IMR-90 (cell line): ENCODE results near the gene NOTCH3. TPM values are rescaled to one million over a fixed set of nuclear protein-coding genes. Genes with fewer than 3 reads are reported as not detected.

Source experiments
- ATAC-seq: fragments of 200-7000 bp; cut with Tn5 transposase; 2 replicates; pipeline ENCODE4 v1.9.1; 2020; ENCODE audit warnings: low read depth, mild to moderate bottlenecking, moderate library complexity
- BruUV-seq: library from RNA; stranded (reverse); fragments of 400-500 nt; replicated peaks from 2 replicates; lab custom pipeline; 2021; lab: Mats Ljungman, UMichigan
- CTCF ChIA-PET: fragments of 300-600 bp; formaldehyde crosslinking; extraction: SDS; loops from one replicate; lab custom pipeline; 2021; ENCODE audit warnings: antibody characterized with exemption; lab: Yijun Ruan, JAX
- POLR2A ChIA-PET: fragments of 300-600 bp; sonication (Branson Sonifier 250); formaldehyde crosslinking; loops from one replicate; lab custom pipeline; 2022; ENCODE audit warnings: antibody characterized with exemption; ENCODE audit not compliant: unreplicated experiment; lab: Charles Lee
- DNase-seq: peaks from one replicate; pipeline ENCODE4 v3.0.0; 2013
- H2AFZ ChIP-seq: replicated peaks from 2 replicates; pipeline ENCODE3; 2013; ENCODE audit warnings: low read length, mild to moderate bottlenecking; ENCODE audit not compliant: poor library complexity
- H2AK5ac ChIP-seq: 2 replicates; pipeline ENCODE4 v1.6.1; 2013; ENCODE audit warnings: low read depth, low read length, inconsistent platforms
- H2AK9ac ChIP-seq: replicated peaks from 2 replicates; pipeline ENCODE3; 2013; ENCODE audit warnings: mild to moderate bottlenecking, low read depth, low read length, moderate library complexity; ENCODE audit not compliant: poor library complexity
- H2BK120ac ChIP-seq: 2 replicates; pipeline ENCODE4 v1.6.1; 2013; ENCODE audit warnings: low read depth, low read length, inconsistent platforms
- H2BK15ac ChIP-seq: 3 replicates; pipeline ENCODE4 v1.6.1; 2013; ENCODE audit warnings: low read depth, low read length, inconsistent platforms
- H2BK20ac ChIP-seq: 2 replicates; pipeline ENCODE4 v1.6.1; 2013; ENCODE audit warnings: low read depth, mild to moderate bottlenecking, inconsistent platforms, low read length, moderate library complexity
- H2BK5ac ChIP-seq: 2 replicates; pipeline ENCODE4 v1.6.1; 2013; ENCODE audit warnings: mild to moderate bottlenecking, low read depth, low read length, inconsistent platforms; ENCODE audit not compliant: poor library complexity, severe bottlenecking
- H3K14ac ChIP-seq: replicated peaks from 2 replicates; pipeline ENCODE4 v1.6.1; 2013; ENCODE audit warnings: low read depth, low read length, inconsistent platforms
- H3K18ac ChIP-seq: 2 replicates; pipeline ENCODE4 v1.6.1; 2013; ENCODE audit warnings: low read depth, low read length, control low read depth
- H3K23ac ChIP-seq: 2 replicates; pipeline ENCODE4 v1.6.1; 2013; ENCODE audit warnings: low read depth, low read length, inconsistent platforms
- H3K27ac ChIP-seq: 2 replicates; pipeline ENCODE4 v1.5.1; 2013; ENCODE audit warnings: mild to moderate bottlenecking, control low read depth, low read length; ENCODE audit not compliant: insufficient read depth
- H3K27me3 ChIP-seq: 2 replicates; pipeline ENCODE4 v1.6.1; 2013; ENCODE audit warnings: low read length; ENCODE audit not compliant: control insufficient read depth, insufficient read depth
- H3K36me3 ChIP-seq: 2 replicates; pipeline ENCODE4 v1.6.1; 2013; ENCODE audit warnings: low read length, mixed read lengths; ENCODE audit not compliant: control insufficient read depth, insufficient read depth
- H3K4ac ChIP-seq: 2 replicates; pipeline ENCODE4 v1.6.1; 2013; ENCODE audit warnings: low read depth, low read length, inconsistent platforms
- H3K4me1 ChIP-seq: 2 replicates; pipeline ENCODE4 v1.6.1; 2013; ENCODE audit warnings: low read length, mixed read lengths; ENCODE audit not compliant: control insufficient read depth, insufficient read depth
- H3K4me2 ChIP-seq: 2 replicates; pipeline ENCODE4 v1.6.1; 2013; ENCODE audit warnings: low read depth, mild to moderate bottlenecking, control low read depth, low read length, moderate library complexity
- H3K4me3 ChIP-seq: 2 replicates; pipeline ENCODE4 v1.5.1; 2013; ENCODE audit warnings: low read depth, mild to moderate bottlenecking, control low read depth, low read length, moderate library complexity; ENCODE audit not compliant: insufficient read depth
- H3K56ac ChIP-seq: 2 replicates; pipeline ENCODE4 v1.6.1; 2013; ENCODE audit warnings: low read length, inconsistent platforms; ENCODE audit not compliant: insufficient read depth; ENCODE audit errors: extremely low read depth
- H3K79me1 ChIP-seq, 2 experiments: 2 replicates each; pipeline ENCODE4 v1.6.1; 2013; ENCODE audit warnings: low read length in 2 of 2, inconsistent platforms in 1 of 2, low read depth in 1 of 2
- H3K9ac ChIP-seq: 2 replicates; pipeline ENCODE4 v1.6.1; 2013; ENCODE audit warnings: low read depth, low read length, control low read depth
- H3K9me1 ChIP-seq: 2 replicates; pipeline ENCODE4 v1.6.1; 2013; ENCODE audit warnings: low read length, inconsistent platforms; ENCODE audit not compliant: insufficient read depth
- H3K9me3 ChIP-seq: 2 replicates; pipeline ENCODE4 v1.6.1; 2013; ENCODE audit warnings: low read length; ENCODE audit not compliant: control insufficient read depth, insufficient read depth
- H4K20me1 ChIP-seq: 2 replicates; pipeline ENCODE4 v1.6.1; 2013; ENCODE audit warnings: low read length, inconsistent platforms; ENCODE audit not compliant: insufficient read depth
- H4K5ac ChIP-seq: 2 replicates; pipeline ENCODE4 v1.6.1; 2013; ENCODE audit warnings: mild to moderate bottlenecking, low read depth, low read length, control low read depth
- H4K8ac ChIP-seq, 2 experiments: 2 replicates each; pipeline ENCODE4 v1.6.1; 2013; ENCODE audit warnings: low read depth in 2 of 2, low read length in 2 of 2, control low read depth in 1 of 2, inconsistent platforms in 1 of 2
- H4K91ac ChIP-seq: 2 replicates; pipeline ENCODE4 v1.6.1; 2013; ENCODE audit warnings: low read depth, low read length, inconsistent platforms; ENCODE audit not compliant: insufficient read depth
- CEBPB ChIP-seq: IDR thresholded peaks from 2 replicates; pipeline ENCODE4 v1.6.1; 2012; ENCODE audit warnings: low read depth, low read length, improper control_type of control experiment
- CHD1 ChIP-seq: IDR thresholded peaks from 2 replicates; pipeline ENCODE4 v1.6.1; 2012; ENCODE audit warnings: low read depth, low read length, improper control_type of control experiment
- FOS ChIP-seq: fragments of 150-350 bp; IDR thresholded peaks from 2 replicates; pipeline ENCODE4 v1.6.1; 2016; ENCODE audit warnings: low read depth, low read length
- MAFK ChIP-seq: IDR thresholded peaks from 2 replicates; pipeline ENCODE4 v1.6.1; 2012; ENCODE audit warnings: low read depth, low read length, improper control_type of control experiment
- MAZ ChIP-seq: IDR thresholded peaks from 2 replicates; pipeline ENCODE4 v1.6.1; 2012; ENCODE audit warnings: low read depth, mild to moderate bottlenecking, low read length, improper control_type of control experiment, moderate library complexity, borderline replicate concordance
- MXI1 ChIP-seq: IDR thresholded peaks from 2 replicates; pipeline ENCODE4 v1.6.1; 2012; ENCODE audit warnings: low read depth, mild to moderate bottlenecking, low read length, moderate library complexity, borderline replicate concordance
- NFE2L2 ChIP-seq: fragments of 150-350 bp; IDR thresholded peaks from 2 replicates; pipeline ENCODE4 v1.6.1; 2016; ENCODE audit warnings: low read depth, mild to moderate bottlenecking, low read length
- POLR2A ChIP-seq: IDR thresholded peaks from 2 replicates; pipeline ENCODE4 v1.6.1; 2012; ENCODE audit warnings: mild to moderate bottlenecking, low read depth, low read length
- RAD21 ChIP-seq: IDR thresholded peaks from 2 replicates; pipeline ENCODE4 v1.6.1; 2012; ENCODE audit warnings: low read length, improper control_type of control experiment
- RCOR1 ChIP-seq: IDR thresholded peaks from 2 replicates; pipeline ENCODE4 v1.6.1; 2012; ENCODE audit warnings: mild to moderate bottlenecking, low read length, improper control_type of control experiment; ENCODE audit not compliant: insufficient replicate concordance
- RFX5 ChIP-seq: IDR thresholded peaks from 2 replicates; pipeline ENCODE4 v1.8.0; 2012; ENCODE audit warnings: low read depth, mild to moderate bottlenecking, low read length, moderate library complexity
- SMC3 ChIP-seq: fragments of 150-350 bp; IDR thresholded peaks from 2 replicates; pipeline ENCODE4 v1.6.1; 2016; ENCODE audit warnings: low read depth, mild to moderate bottlenecking, antibody characterized with exemption, low read length, moderate library complexity
- WGBS, 2 experiments: methylation state at CpG; one replicate each; pipeline versions ENCODE4 v1.1.5 to v1.1.7; 2013; ENCODE audit warnings: missing lambda C conversion rate in 2 of 2; ENCODE audit not compliant: insufficient read length in 1 of 2; ENCODE audit errors: extremely low coverage in 2 of 2; 5-methylcytosine and 5-hydroxymethylcytosine counted together
- dilution Hi-C: fragments of 300-500 bp; cut with HindIII; formaldehyde crosslinking; loops from one replicate; pipeline ENCODE4 v1.14.3; 2018; ENCODE audit warnings: low sequenced_read_pairs; ENCODE audit not compliant: unreplicated experiment
- in situ Hi-C: fragments of 300-500 bp; cut with MboI; formaldehyde crosslinking; loops from 3 replicates; pipeline ENCODE4 v1.14.3; 2019; ENCODE audit warnings: low sequenced_read_pairs, inconsistent platforms, mixed read lengths
- intact Hi-C: fragments of 100-400 bp; cut with micrococcal nuclease; formaldehyde crosslinking; loops from 2 replicates; pipeline ENCODE4 v1.10.0; 2022
- polyA plus RNA-seq, 3 experiments: library from polyadenylated mRNA; depleted of rRNA; stranded (reverse); fragments of >200 nt; gene quantifications; 2 replicates each; pipeline ENCODE4 v1.2.3, GENCODE V29; 2012; ENCODE audit warnings: low replicate concordance in 1 of 3
- total RNA-seq: library from RNA; depleted of rRNA; stranded (reverse); fragments of >200 nt; gene quantifications from 2 replicates; pipeline ENCODE4 v1.2.3, GENCODE V29; 2012
- TF ChIP-seq, protein P1 (sequence below): fragments of 150-350 bp; IDR thresholded peaks from 2 replicates; pipeline ENCODE4 v1.6.1; 2017; ENCODE audit warnings: mild to moderate bottlenecking, antibody characterized with exemption, low read length, low read depth
- TF ChIP-seq, protein P2 (sequence below): fragments of 150-350 bp; IDR thresholded peaks from 2 replicates; pipeline ENCODE4 v1.6.1; 2016; ENCODE audit warnings: low read depth, mild to moderate bottlenecking, low read length, moderate library complexity, borderline replicate concordance
- TF ChIP-seq, protein P3 (sequence below): conservative IDR thresholded peaks from 2 replicates; pipeline ENCODE4 v1.5.1; 2012; ENCODE audit warnings: mild to moderate bottlenecking, low read depth, low read length, improper control_type of control experiment

NOTCH3 gene
- total and polyA plus RNA-seq, 2 of the 4 experiments (the other 2 are of a cell fraction), result 5.9 to 25.1 TPM

DNA sequence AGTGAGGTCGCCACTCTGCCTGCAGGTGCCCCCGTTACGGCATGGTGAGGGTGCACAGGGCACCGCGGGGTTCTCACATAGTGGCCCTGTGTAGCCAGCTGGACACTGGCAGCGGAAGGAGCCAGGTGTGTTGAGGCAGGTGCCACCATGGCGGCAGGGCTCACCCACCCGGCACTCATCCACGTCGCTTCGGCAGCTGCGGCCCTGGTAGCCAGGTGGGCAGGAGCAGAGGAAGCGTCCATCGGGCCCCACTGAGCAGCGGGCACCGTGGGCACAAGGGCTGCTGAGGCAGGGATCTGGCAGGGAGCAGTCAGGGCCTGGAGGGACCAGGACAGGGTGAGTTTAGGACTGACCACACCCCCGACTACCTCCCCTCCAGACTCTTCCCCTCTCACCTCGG, 8.8 kb downstream of the NOTCH3 start:
- Histone ChIP-seq H3K14ac (no peak overlapping the region), H3K4me2 (no peak overlapping the region), H3K4me1 (peaks cover 2% of the 10 kb centered on the region), H4K8ac (no peak overlapping the region), H3K23ac (no peak overlapping the region), H2AK9ac (peak overlapping the region; percentile 55), H2AFZ (no peak overlapping the region), H3K4ac (no peak overlapping the region), H2BK120ac (no peak overlapping the region), H3K9ac (no peak overlapping the region), H2BK15ac (no peak overlapping the region), H3K4me3 (no peak overlapping the region), H2BK5ac (no peak overlapping the region), H2BK20ac (no peak overlapping the region), H3K9me3 (no peaks in the 10 kb centered on the region), H3K79me1 (peaks cover 10 to 32% of the 10 kb centered on the region in 2 experiments; a peak in 3 of 4 replicates), H2AK5ac (no peak overlapping the region), H4K5ac (no peak overlapping the region), H3K27me3 (no peaks in the 10 kb centered on the region), H4K20me1 (peaks cover 14% of the 10 kb centered on the region), H3K27ac (no peak overlapping the region), H3K9me1 (peaks cover 4% of the 10 kb centered on the region), H3K18ac (no peak overlapping the region), H4K91ac (no peak overlapping the region), H3K36me3 (peaks cover 43% of the 10 kb centered on the region), H3K56ac (no peak overlapping the region)
- in situ Hi-C loops, result no loop called here
- ChIA-PET POLR2A (no interaction called here), CTCF (no interaction called here)
- no peak for ATAC-seq
- intact Hi-C loops, result no loop called here
- dilution Hi-C loops, result no loop called here
- TF ChIP-seq MAFK (no peak), NFE2L2 (no peak), SMC3 (no peak), CEBPB (no peak), MXI1 (no peak), RCOR1 (no peak), MAZ (no peak), RFX5 (no peak), FOS (no peak), POLR2A (no peak), RAD21 (no peak), CHD1 (no peak)
- TF ChIP-seq, protein P1, sequence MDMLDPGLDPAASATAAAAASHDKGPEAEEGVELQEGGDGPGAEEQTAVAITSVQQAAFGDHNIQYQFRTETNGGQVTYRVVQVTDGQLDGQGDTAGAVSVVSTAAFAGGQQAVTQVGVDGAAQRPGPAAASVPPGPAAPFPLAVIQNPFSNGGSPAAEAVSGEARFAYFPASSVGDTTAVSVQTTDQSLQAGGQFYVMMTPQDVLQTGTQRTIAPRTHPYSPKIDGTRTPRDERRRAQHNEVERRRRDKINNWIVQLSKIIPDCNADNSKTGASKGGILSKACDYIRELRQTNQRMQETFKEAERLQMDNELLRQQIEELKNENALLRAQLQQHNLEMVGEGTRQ, result no peak
- TF ChIP-seq, protein P2, sequence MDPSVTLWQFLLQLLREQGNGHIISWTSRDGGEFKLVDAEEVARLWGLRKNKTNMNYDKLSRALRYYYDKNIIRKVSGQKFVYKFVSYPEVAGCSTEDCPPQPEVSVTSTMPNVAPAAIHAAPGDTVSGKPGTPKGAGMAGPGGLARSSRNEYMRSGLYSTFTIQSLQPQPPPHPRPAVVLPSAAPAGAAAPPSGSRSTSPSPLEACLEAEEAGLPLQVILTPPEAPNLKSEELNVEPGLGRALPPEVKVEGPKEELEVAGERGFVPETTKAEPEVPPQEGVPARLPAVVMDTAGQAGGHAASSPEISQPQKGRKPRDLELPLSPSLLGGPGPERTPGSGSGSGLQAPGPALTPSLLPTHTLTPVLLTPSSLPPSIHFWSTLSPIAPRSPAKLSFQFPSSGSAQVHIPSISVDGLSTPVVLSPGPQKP, result no peak
- TF ChIP-seq, protein P3, sequence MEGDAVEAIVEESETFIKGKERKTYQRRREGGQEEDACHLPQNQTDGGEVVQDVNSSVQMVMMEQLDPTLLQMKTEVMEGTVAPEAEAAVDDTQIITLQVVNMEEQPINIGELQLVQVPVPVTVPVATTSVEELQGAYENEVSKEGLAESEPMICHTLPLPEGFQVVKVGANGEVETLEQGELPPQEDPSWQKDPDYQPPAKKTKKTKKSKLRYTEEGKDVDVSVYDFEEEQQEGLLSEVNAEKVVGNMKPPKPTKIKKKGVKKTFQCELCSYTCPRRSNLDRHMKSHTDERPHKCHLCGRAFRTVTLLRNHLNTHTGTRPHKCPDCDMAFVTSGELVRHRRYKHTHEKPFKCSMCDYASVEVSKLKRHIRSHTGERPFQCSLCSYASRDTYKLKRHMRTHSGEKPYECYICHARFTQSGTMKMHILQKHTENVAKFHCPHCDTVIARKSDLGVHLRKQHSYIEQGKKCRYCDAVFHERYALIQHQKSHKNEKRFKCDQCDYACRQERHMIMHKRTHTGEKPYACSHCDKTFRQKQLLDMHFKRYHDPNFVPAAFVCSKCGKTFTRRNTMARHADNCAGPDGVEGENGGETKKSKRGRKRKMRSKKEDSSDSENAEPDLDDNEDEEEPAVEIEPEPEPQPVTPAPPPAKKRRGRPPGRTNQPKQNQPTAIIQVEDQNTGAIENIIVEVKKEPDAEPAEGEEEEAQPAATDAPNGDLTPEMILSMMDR, result no peak
- TSS peak; percentile 93 for BruUV-seq
- no peak for DNase-seq
- no CpG with 5 or more reads among the region's 18 CpGs for WGBS, 2 experiments
